ENCODE results near the gene CMSS1.

CMSS1 gene

DNA sequence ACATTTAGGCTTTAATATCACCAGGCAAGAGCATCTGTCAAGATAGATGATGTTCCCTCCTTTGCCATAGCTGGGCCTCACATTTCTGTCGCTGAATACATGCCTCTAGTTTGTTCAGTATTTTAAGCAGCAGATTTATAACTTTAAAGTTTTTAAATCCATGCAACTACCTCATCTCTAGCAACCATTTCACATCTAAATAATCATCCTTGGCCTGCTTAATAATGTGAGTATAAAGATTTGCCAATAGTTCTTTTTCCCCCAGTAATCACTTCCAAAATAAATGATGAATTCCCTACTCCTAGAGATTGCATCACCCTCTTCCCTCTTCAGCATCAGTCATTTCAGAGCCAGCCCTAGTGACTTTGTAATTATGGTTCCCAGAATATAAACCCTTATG, 332.8 kb downstream of the CMSS1 start:
- TF ChIP-seq RARB (CRISPR knock-in tag; IDR thresholded peaks at IDR 0.05) (no peak), GLIS3 (CRISPR knock-in tag; IDR thresholded peaks at IDR 0.05) (no peak), POU6F1 (CRISPR knock-in tag; IDR thresholded peaks at IDR 0.05; ENCODE audit: borderline replicate concordance, low read depth) (no peak), ISL1 (CRISPR knock-in tag; IDR thresholded peaks at IDR 0.05) (no peak), CSDC2 (CRISPR knock-in tag; IDR thresholded peaks at IDR 0.05) (no peak), ARNTL (CRISPR knock-in tag; IDR thresholded peaks at IDR 0.05; ENCODE audit: borderline replicate concordance, low read depth) (no peak), ZFP3 (CRISPR knock-in tag; IDR thresholded peaks at IDR 0.05) (no peak), SNAI2 (CRISPR knock-in tag; IDR thresholded peaks at IDR 0.05) (no peak), PPARA (CRISPR knock-in tag; IDR thresholded peaks at IDR 0.05; ENCODE audit: borderline replicate concordance) (no peak)
- ATAC-seq, result no peak

GRCh38 chr3:100151024-100151707, 333.5 kb downstream of the CMSS1 start:
- ATAC-seq, result no peak

DNA sequence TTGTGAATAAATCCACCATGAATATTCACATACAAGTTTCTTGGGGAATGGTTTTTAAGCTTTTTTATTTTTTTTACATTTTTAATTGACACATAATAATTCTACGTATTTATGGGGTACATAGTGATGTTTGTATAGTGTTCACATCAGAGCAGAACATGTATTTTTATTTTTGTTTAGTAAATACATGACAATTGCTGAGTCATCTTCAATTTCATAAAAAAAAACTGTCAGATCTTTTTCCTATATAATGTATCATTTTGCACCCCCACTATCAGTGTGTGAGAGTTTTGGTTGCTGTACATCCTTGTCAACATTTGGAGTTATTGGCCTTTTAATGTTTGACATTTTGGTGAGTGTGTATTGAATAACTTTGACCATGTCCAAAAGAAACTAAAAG, 336.5 kb downstream of the CMSS1 start:
- TF ChIP-seq ESRRG (CRISPR knock-in tag; IDR thresholded peaks at IDR 0.05) (no peak), CREB5 (CRISPR knock-in tag; IDR thresholded peaks at IDR 0.05; ENCODE audit: low read depth) (no peak), TCF4 (CRISPR knock-in tag; IDR thresholded peaks at IDR 0.05; ENCODE audit: borderline replicate concordance) (no peak), OSR1 (CRISPR knock-in tag; IDR thresholded peaks at IDR 0.05) (no peak), ZFP3 (CRISPR knock-in tag; IDR thresholded peaks at IDR 0.05) (no peak), PPARA (CRISPR knock-in tag; IDR thresholded peaks at IDR 0.05; ENCODE audit: borderline replicate concordance) (no peak), SNAI2 (CRISPR knock-in tag; IDR thresholded peaks at IDR 0.05) (no peak), CSDC2 (CRISPR knock-in tag; IDR thresholded peaks at IDR 0.05) (no peak), ISL1 (CRISPR knock-in tag; IDR thresholded peaks at IDR 0.05) (no peak), GLIS3 (CRISPR knock-in tag; IDR thresholded peaks at IDR 0.05) (no peak), CSRNP3 (CRISPR knock-in tag; IDR thresholded peaks at IDR 0.05) (no peak), BACH2 (CRISPR knock-in tag; IDR thresholded peaks at IDR 0.05; ENCODE audit: borderline replicate concordance) (no peak)
- TF ChIP-seq, protein P1, sequence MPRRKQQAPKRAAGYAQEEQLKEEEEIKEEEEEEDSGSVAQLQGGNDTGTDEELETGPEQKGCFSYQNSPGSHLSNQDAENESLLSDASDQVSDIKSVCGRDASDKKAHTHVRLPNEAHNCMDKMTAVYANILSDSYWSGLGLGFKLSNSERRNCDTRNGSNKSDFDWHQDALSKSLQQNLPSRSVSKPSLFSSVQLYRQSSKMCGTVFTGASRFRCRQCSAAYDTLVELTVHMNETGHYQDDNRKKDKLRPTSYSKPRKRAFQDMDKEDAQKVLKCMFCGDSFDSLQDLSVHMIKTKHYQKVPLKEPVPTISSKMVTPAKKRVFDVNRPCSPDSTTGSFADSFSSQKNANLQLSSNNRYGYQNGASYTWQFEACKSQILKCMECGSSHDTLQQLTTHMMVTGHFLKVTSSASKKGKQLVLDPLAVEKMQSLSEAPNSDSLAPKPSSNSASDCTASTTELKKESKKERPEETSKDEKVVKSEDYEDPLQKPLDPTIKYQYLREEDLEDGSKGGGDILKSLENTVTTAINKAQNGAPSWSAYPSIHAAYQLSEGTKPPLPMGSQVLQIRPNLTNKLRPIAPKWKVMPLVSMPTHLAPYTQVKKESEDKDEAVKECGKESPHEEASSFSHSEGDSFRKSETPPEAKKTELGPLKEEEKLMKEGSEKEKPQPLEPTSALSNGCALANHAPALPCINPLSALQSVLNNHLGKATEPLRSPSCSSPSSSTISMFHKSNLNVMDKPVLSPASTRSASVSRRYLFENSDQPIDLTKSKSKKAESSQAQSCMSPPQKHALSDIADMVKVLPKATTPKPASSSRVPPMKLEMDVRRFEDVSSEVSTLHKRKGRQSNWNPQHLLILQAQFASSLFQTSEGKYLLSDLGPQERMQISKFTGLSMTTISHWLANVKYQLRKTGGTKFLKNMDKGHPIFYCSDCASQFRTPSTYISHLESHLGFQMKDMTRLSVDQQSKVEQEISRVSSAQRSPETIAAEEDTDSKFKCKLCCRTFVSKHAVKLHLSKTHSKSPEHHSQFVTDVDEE (CRISPR knock-in tag; IDR thresholded peaks at IDR 0.05), result no peak
- ATAC-seq, result no peak

More at GRCh38 chr3:100151024-100151707, 333.5 kb downstream of the CMSS1 start:
- TF ChIP-seq ISL1 (CRISPR knock-in tag; IDR thresholded peaks at IDR 0.05) (peak; percentile 78), TCF4 (CRISPR knock-in tag; IDR thresholded peaks at IDR 0.05; ENCODE audit: borderline replicate concordance) (peak; percentile 67), CREB5 (CRISPR knock-in tag; IDR thresholded peaks at IDR 0.05; ENCODE audit: low read depth) (no peak)

- no peak for TF ChIP-seq ZNF565 (CRISPR knock-in tag; conservative IDR thresholded peaks at IDR 0.05; ENCODE audit: low read depth)
- TF ChIP-seq OSR1 (CRISPR knock-in tag; IDR thresholded peaks at IDR 0.05), result no peak
- no peak for TF ChIP-seq RARB (CRISPR knock-in tag; IDR thresholded peaks at IDR 0.05)
- TF ChIP-seq TCF4 (CRISPR knock-in tag; IDR thresholded peaks at IDR 0.05; ENCODE audit: borderline replicate concordance), result peak; percentile 80
- TF ChIP-seq ZFP3 (CRISPR knock-in tag; IDR thresholded peaks at IDR 0.05), result no peak
- TF ChIP-seq SNAI2 (CRISPR knock-in tag; IDR thresholded peaks at IDR 0.05), result no peak
- TF ChIP-seq, protein P1 (CRISPR knock-in tag; IDR thresholded peaks at IDR 0.05), result no peak
- ATAC-seq, result 0 out of 3 replicates have a peak, but pooled peaks have one; percentile 5
Observed at GRCh38 chr3:100155128-100155527, 337.5 kb downstream of the CMSS1 start.

All from SK-N-SH treated with all-trans-retinoic acid at 6 μM for 48 hours (cell line).